H1 (cell line): ENCODE data around the gene VSIG2. TPM values are rescaled to one million over a fixed set of nuclear protein-coding genes. Genes with fewer than 3 reads are reported as not detected.

ENCODE experiments used
- CTCF ChIA-PET: fragments of 300-600 bp; sonication (Branson Sonifier 250); formaldehyde crosslinking; loops from one replicate; lab custom pipeline; 2021; ENCODE audit not compliant: partially characterized antibody; lab: Charles Lee
- POLR2A ChIA-PET: fragments of 300-600 bp; sonication (Branson Sonifier 250); formaldehyde crosslinking; loops from one replicate; lab custom pipeline; 2021; ENCODE audit warnings: inconsistent platforms; ENCODE audit not compliant: partially characterized antibody; lab: Charles Lee
- DNase-seq, 2 experiments: peaks; one replicate each; pipeline versions ENCODE4 v3.0.0 to v3.0.0-alpha.2; 2010 to 2022; ENCODE audit warnings: low spot score in 2 of 2, low read depth in 1 of 2, mixed read lengths in 1 of 2
- FAIRE-seq: peaks from 2 replicates; lab custom pipeline; 2011; peaks lifted over from hg19 to GRCh38; lab: Jason Lieb, UNC
- H2AFZ ChIP-seq: 2 replicates; pipeline ENCODE4 v1.8.1; 2012; ENCODE audit warnings: low read length, inconsistent platforms
- H2AK5ac ChIP-seq: 2 replicates; pipeline ENCODE4 v1.6.1; 2013; ENCODE audit warnings: low read depth, low read length
- H2BK120ac ChIP-seq: replicated peaks from 2 replicates; pipeline ENCODE3; 2013; ENCODE audit warnings: low read depth, low read length, inconsistent platforms
- H2BK12ac ChIP-seq: 2 replicates; pipeline ENCODE4 v1.6.1; 2013; ENCODE audit warnings: low read depth, low read length
- H2BK15ac ChIP-seq: 2 replicates; pipeline ENCODE4 v1.6.1; 2013; ENCODE audit warnings: low read length
- H2BK20ac ChIP-seq: 2 replicates; pipeline ENCODE4 v1.6.1; 2013; ENCODE audit warnings: low read length
- H2BK5ac ChIP-seq: 2 replicates; pipeline ENCODE4 v1.6.1; 2013; ENCODE audit warnings: low read depth, low read length
- H3K14ac ChIP-seq: 2 replicates; pipeline ENCODE4 v1.6.1; 2013; ENCODE audit warnings: inconsistent platforms; ENCODE audit not compliant: insufficient read length
- H3K18ac ChIP-seq: 2 replicates; pipeline ENCODE4 v1.6.1; 2013; ENCODE audit warnings: low read length; ENCODE audit errors: extremely low read depth
- H3K23ac ChIP-seq: 2 replicates; pipeline ENCODE4 v1.6.1; 2013; ENCODE audit warnings: inconsistent platforms; ENCODE audit not compliant: insufficient read length
- H3K23me2 ChIP-seq: 2 replicates; pipeline ENCODE4 v1.6.1; 2013; ENCODE audit warnings: low read depth, low read length
- H3K27ac ChIP-seq: 2 replicates; pipeline ENCODE4 v1.6.1; 2011; ENCODE audit warnings: low read depth, low read length, inconsistent platforms
- H3K27me3 ChIP-seq, 4 experiments: replicated peaks in 1 of 4; 1 replicate in 1 of 4; 2 replicates in 3 of 4; pipeline versions ENCODE4 v1.6.1 to v1.8.1; 2011 to 2013; ENCODE audit warnings: low read length in 3 of 4, mild to moderate bottlenecking in 3 of 4, inconsistent platforms in 2 of 4, mixed read lengths in 2 of 4, moderate library complexity in 1 of 4; ENCODE audit not compliant: control insufficient read depth in 3 of 4, insufficient read depth in 3 of 4; ENCODE audit errors: extremely low read depth in 1 of 4
- H3K36me3 ChIP-seq, 4 experiments: 2 replicates each; pipeline versions ENCODE4 v1.6.1 to v1.8.1; 2011 to 2013; ENCODE audit warnings: mild to moderate bottlenecking in 4 of 4, low read length in 3 of 4, moderate library complexity in 2 of 4, control low read depth in 1 of 4, inconsistent platforms in 1 of 4; ENCODE audit not compliant: insufficient read depth in 4 of 4, control insufficient read depth in 2 of 4
- H3K4ac ChIP-seq: replicated peaks from 2 replicates; pipeline ENCODE3; 2013; ENCODE audit warnings: low read length, low read depth, mixed read lengths, inconsistent platforms; ENCODE audit not compliant: insufficient read length
- H3K4me1 ChIP-seq, 4 experiments: replicated peaks in 1 of 4; 1 replicate in 1 of 4; 2 replicates in 3 of 4; pipeline versions ENCODE4 v1.6.1 to v1.8.1; 2011 to 2013; ENCODE audit warnings: low read length in 3 of 4, inconsistent platforms in 2 of 4, mixed read lengths in 1 of 4; ENCODE audit not compliant: insufficient read depth in 4 of 4, control insufficient read depth in 3 of 4
- H3K4me2 ChIP-seq, 2 experiments: 2 replicates each; pipeline versions ENCODE4 v1.6.1 to v1.8.1; 2011 to 2013; ENCODE audit warnings: low read depth in 2 of 2, low read length in 2 of 2, control low read depth in 1 of 2, inconsistent platforms in 1 of 2, mild to moderate bottlenecking in 1 of 2; ENCODE audit not compliant: insufficient read depth in 1 of 2
- H3K4me3 ChIP-seq, 4 experiments: fragments of 200-600, 300-600 bp in 1 of 4; sonication (generic), shearing (Covaris generic), sonication (Bioruptor Twin) in 1 of 4; 2 replicates each; pipeline versions ENCODE4 v1.5.1 to v1.8.1; 2011 to 2016; ENCODE audit warnings: low read length in 4 of 4, low read depth in 3 of 4, control low read depth in 2 of 4, inconsistent platforms in 2 of 4, mild to moderate bottlenecking in 2 of 4, mixed read lengths in 1 of 4, moderate library complexity in 1 of 4; ENCODE audit not compliant: insufficient read depth in 2 of 4; ENCODE audit errors: extremely low read depth in 1 of 4
- H3K56ac ChIP-seq: replicated peaks from 2 replicates; pipeline ENCODE3; 2013; ENCODE audit warnings: low read depth, mild to moderate bottlenecking, mixed read lengths, low read length, inconsistent platforms; ENCODE audit not compliant: insufficient read length
- H3K79me1 ChIP-seq: 2 replicates; pipeline ENCODE4 v1.6.1; 2013; ENCODE audit warnings: low read depth, low read length, control low read depth
- H3K79me2 ChIP-seq, 2 experiments: 2 replicates each; pipeline versions ENCODE4 v1.6.1 to v1.8.1; 2012 to 2013; ENCODE audit warnings: low read length in 2 of 2, mild to moderate bottlenecking in 2 of 2, inconsistent platforms in 1 of 2; ENCODE audit not compliant: insufficient read depth in 2 of 2, control insufficient read depth in 1 of 2
- H3K9ac ChIP-seq, 4 experiments: replicated peaks in 1 of 4; 1 replicate in 1 of 4; 2 replicates in 3 of 4; pipeline versions ENCODE4 v1.6.1 to v1.8.1; 2011 to 2013; ENCODE audit warnings: low read depth in 3 of 4, low read length in 3 of 4, control low read depth in 2 of 4, mild to moderate bottlenecking in 2 of 4, moderate library complexity in 2 of 4, inconsistent platforms in 1 of 4; ENCODE audit errors: extremely low read depth in 1 of 4
- H3K9me3 ChIP-seq, 2 experiments: 2 replicates each; pipeline versions ENCODE4 v1.6.1 to v1.8.1; 2012 to 2013; ENCODE audit warnings: mild to moderate bottlenecking in 2 of 2, moderate library complexity in 2 of 2, control low read depth in 1 of 2, inconsistent platforms in 1 of 2, low read depth in 1 of 2, low read length in 1 of 2, mixed read lengths in 1 of 2; ENCODE audit not compliant: insufficient read depth in 2 of 2
- H4K20me1 ChIP-seq, 2 experiments: replicated peaks in 1 of 2; 2 replicates each; pipeline versions ENCODE3 to v1.8.1; 2011 to 2013; ENCODE audit warnings: inconsistent platforms in 2 of 2, low read length in 2 of 2, mild to moderate bottlenecking in 1 of 2; ENCODE audit not compliant: insufficient read depth in 2 of 2, control insufficient read depth in 1 of 2
- H4K5ac ChIP-seq: 2 replicates; pipeline ENCODE4 v1.6.1; 2013; ENCODE audit warnings: low read length, low read depth, mixed read lengths, inconsistent platforms; ENCODE audit not compliant: insufficient read length
- H4K8ac ChIP-seq: 2 replicates; pipeline ENCODE4 v1.8.0; 2013; ENCODE audit warnings: mild to moderate bottlenecking, moderate library complexity, low read length, inconsistent platforms; ENCODE audit not compliant: insufficient read depth; ENCODE audit errors: extremely low read depth
- H4K91ac ChIP-seq: replicated peaks from 2 replicates; pipeline ENCODE3; 2013; ENCODE audit warnings: low read length, mixed read lengths, inconsistent platforms; ENCODE audit not compliant: insufficient read length
- CTBP2 ChIP-seq: IDR thresholded peaks from 2 replicates; pipeline ENCODE4 v1.7.0; 2011; ENCODE audit warnings: borderline replicate concordance, mild to moderate bottlenecking, moderate library complexity, mixed read lengths, low read length; ENCODE audit not compliant: insufficient read depth, insufficient read length
- EZH2 ChIP-seq: fragments of 200-600 bp; sonication (generic); IDR thresholded peaks from 2 replicates; pipeline ENCODE4 v1.7.1; 2012; ENCODE audit warnings: low read depth, mild to moderate bottlenecking, moderate library complexity, low read length, inconsistent platforms; ENCODE audit not compliant: severe bottlenecking
- KDM4A ChIP-seq: IDR thresholded peaks from one replicate; pipeline ENCODE4 v1.7.1; 2012; ENCODE audit warnings: low read depth, mild to moderate bottlenecking, moderate library complexity, low read length, inconsistent platforms; ENCODE audit not compliant: severe bottlenecking
- RAD21 ChIP-seq, 2 experiments: IDR thresholded peaks in 1 of 2; conservative IDR thresholded peaks in 1 of 2; 2 replicates each; pipeline ENCODE4 v1.6.1; 2011; ENCODE audit warnings: low read depth in 2 of 2, low read length in 2 of 2, improper control_type of control experiment in 1 of 2, inconsistent platforms in 1 of 2, mild to moderate bottlenecking in 1 of 2, moderate library complexity in 1 of 2
- RNF2 ChIP-seq: fragments of 200-900, 300-1000 bp; sonication (generic); IDR thresholded peaks from 2 replicates; pipeline ENCODE4 v1.7.1; 2016; ENCODE audit warnings: borderline replicate concordance, low read depth, mild to moderate bottlenecking, antibody characterized with exemption, low read length; ENCODE audit not compliant: poor library complexity, severe bottlenecking; ENCODE audit errors: missing control alignments
- SIN3A ChIP-seq, 2 experiments: IDR thresholded peaks in 1 of 2; conservative IDR thresholded peaks in 1 of 2; 2 replicates each; pipeline ENCODE4 v1.6.1; 2011 to 2012; ENCODE audit warnings: low read length in 2 of 2, improper control_type of control experiment in 1 of 2, low read depth in 1 of 2, mild to moderate bottlenecking in 1 of 2
- SP4 ChIP-seq: IDR thresholded peaks from 2 replicates; pipeline ENCODE4 v1.6.1; 2012; ENCODE audit warnings: low read length, inconsistent platforms
- WGBS, 2 experiments: shearing (Covaris generic) in 1 of 2; methylation state at CpG; one replicate each; pipeline versions ENCODE4 v1.1.6 to v1.1.7; 2013 to 2015; ENCODE audit warnings: low lambda C conversion rate in 2 of 2, mixed read lengths in 2 of 2, inconsistent platforms in 1 of 2, low coverage in 1 of 2, missing lambda C conversion rate in 1 of 2; ENCODE audit not compliant: insufficient replicate concordance in 2 of 2, insufficient coverage in 1 of 2, insufficient read length in 1 of 2; ENCODE audit errors: extremely low coverage in 1 of 2, missing lambda C conversion rate in 1 of 2; 5-methylcytosine and 5-hydroxymethylcytosine counted together
- polyA plus RNA-seq, 7 experiments: library from polyadenylated mRNA; depleted of rRNA in 3 of 7; stranded (reverse) in 5 of 7; unstranded in 2 of 7; fragments of >200 nt in 5 of 7; fragments of 200-250 nt in 2 of 7; gene quantifications; 1 replicate in 5 of 7; 2 replicates in 1 of 7; 4 replicates in 1 of 7; pipeline versions ENCODE4 v1.2.1 to v1.2.3, GENCODE V29; 2011 to 2013; ENCODE audit warnings: missing spikeins in 2 of 7, mixed read lengths in 2 of 7
- total RNA-seq: library from RNA; stranded (reverse); fragmentation: NEBNext Ultra II Directional; extraction: Animal tissue kit (Norgen Biotek cat#: 25700); gene quantifications from 2 replicates; pipeline ENCODE4 v1.2.1, GENCODE V29; 2021

VSIG2 gene
- total and polyA plus RNA-seq, 2 of the 8 experiments (the other 6 are each of a cell fraction or from before 2014, with no cell fraction given) = 0.18 TPM; not detected in 1

DNA sequence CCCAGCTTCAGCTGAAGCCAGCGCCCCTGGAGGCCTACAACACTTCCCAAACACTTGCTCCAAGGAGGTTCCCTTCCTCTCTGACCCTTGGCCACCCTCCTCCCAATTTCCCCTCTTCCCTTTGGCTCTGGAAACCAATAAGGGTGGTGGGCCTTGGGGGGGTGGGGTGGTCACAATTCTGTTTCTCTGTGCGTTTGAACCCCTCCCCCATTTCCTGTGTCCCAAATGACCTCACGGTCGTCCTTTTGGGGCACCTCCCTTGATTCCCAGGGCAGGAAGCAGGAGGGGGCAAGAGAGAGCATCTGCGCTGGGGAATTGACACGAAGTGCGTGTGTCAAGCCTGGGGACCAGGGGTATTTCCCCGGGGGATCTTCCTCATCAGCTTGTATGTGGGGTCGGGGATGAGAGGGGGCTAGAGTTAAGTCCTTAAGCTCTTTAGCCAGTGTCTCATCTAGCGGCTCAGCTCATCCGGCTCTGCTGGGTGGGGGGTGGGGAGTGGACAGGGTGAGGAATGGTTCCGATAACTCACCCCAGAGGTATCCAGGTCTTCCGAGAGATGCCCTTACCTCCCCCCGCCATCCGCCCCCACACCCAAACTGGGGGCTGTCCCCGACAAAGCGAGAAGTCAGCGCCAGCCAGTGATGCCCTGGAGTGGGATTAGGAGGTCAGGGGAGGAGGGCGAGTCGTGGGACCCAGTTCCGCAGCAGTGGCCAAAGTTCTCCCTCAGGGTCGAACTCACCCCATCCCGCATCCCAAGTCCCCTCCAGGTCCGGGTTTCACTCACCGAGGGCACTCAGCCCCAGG lies 9.4 kb upstream of the VSIG2 start:
- Histone ChIP-seq H3K56ac (no peak overlapping the region), H3K79me1 (no peaks in the 10 kb centered on the region), H3K4me2 (peak overlapping the region; percentile 80 to 99), H4K5ac (no peak overlapping the region), H2AFZ (no peak overlapping the region), H2BK15ac (no peak overlapping the region), H3K4me3 (peak overlapping the region; percentile 30 to 67 (median 52)), H4K20me1 (peaks cover 20 to 31% of the 10 kb centered on the region in 2 experiments), H4K8ac (no peak overlapping the region), H3K36me3 (peaks cover under 1 to 3% (median 2%) of the 10 kb centered on the region in 4 experiments; a peak in 3 of 8 replicates), H3K9me3 (no peaks in the 10 kb centered on the region), H2BK120ac (no peak overlapping the region), H3K4me1 (peaks cover 5 to 37% (median 24%) of the 10 kb centered on the region in 4 experiments), H4K91ac (no peak overlapping the region), H3K23me2 (peaks cover 17% of the 10 kb centered on the region; the same call in 1 of the 2 replicates), H3K27me3 (peaks cover 52 to 69% (median 64%) of the 10 kb centered on the region in 4 experiments), H2BK12ac (0 out of 2 replicates have a peak overlapping the region, but pooled peaks have one; percentile 9), H3K9ac (no peak overlapping the region), H3K4ac (no peak overlapping the region), H3K79me2 (no peaks in the 10 kb centered on the region), H3K14ac (no peak overlapping the region), H2BK5ac (no peak overlapping the region), H3K18ac (no peak overlapping the region), H2AK5ac (no peak overlapping the region), H3K23ac (no peak overlapping the region), H3K27ac (no peak overlapping the region), H2BK20ac (no peak overlapping the region)
- CTCF ChIA-PET = interaction anchor here (0.6 to 28.0 kb wide), 28 partner anchors 9 to 795 kb away, joined by 3 to 382 read pairs (median 6); partner anchors contain the start of genes MSANTD2, NRGN, ROBO3 and SIAE
- DNase-seq = peak in 1 of 2 experiments; percentile 57
- POLR2A ChIA-PET = interaction anchor here (0.6 to 4.2 kb wide), 11 partner anchors 9 to 90 kb away, joined by 3 to 26 read pairs (median 6); partner anchors contain the start of genes MSANTD2 and VSIG2
- WGBS, 2 experiments = 6% methylated on average over 21 of the region's 25 CpGs; no CpG with 5 or more reads in 1 of the 2 experiments
- FAIRE-seq = no peak
- TF ChIP-seq CTBP2 = peak; percentile 82
- no peak for TF ChIP-seq RNF2
- TF ChIP-seq EZH2 = peak; percentile 16
- peak; percentile 2 for TF ChIP-seq KDM4A
- no peak for TF ChIP-seq SP4
- no peak for TF ChIP-seq SIN3A (conservative IDR thresholded peaks at IDR 0.05 in 1 of 2, IDR thresholded peaks at IDR 0.05 in 1 of 2; ENCODE audit: low read depth in 1 of 2, low read length in 2 of 2)
- peak in 1 of 2 experiments; percentile 2; a peak in 1 of 4 replicates for TF ChIP-seq RAD21 (IDR thresholded peaks at IDR 0.05 in 1 of 2, conservative IDR thresholded peaks at IDR 0.05 in 1 of 2; ENCODE audit: low read depth in 2 of 2, low read length in 2 of 2)
